K562 (cell line): Measurements from ENCODE around the gene RSU1. TPM values are rescaled to one million over a fixed set of nuclear protein-coding genes. Genes with fewer than 3 reads are reported as not detected.

Source experiments
- polyA plus RNA-seq, 8 experiments: library from polyadenylated mRNA; depleted of rRNA in 4 of 8; stranded (reverse) in 5 of 8; unstranded in 3 of 8; fragments of >200 nt; fragmentation: Nextera tagmentation in 2 of 8; fragmentation: Illumina TruSeq in 1 of 8; extraction: Ambion mirVana in 2 of 8; extraction: Trizol in 1 of 8; gene quantifications; 2 replicates each; pipeline versions ENCODE4 v1.2.1 to v1.2.3, GENCODE V29; 2011 to 2014; ENCODE audit warnings: inconsistent platforms in 1 of 8, missing spikeins in 1 of 8
- small RNA-seq: library from RNA; depleted of rRNA; stranded (forward); fragments of <200 nt; gene quantifications from one replicate; pipeline ENCODE3, GENCODE V24; 2014
- total RNA-seq, 7 experiments: library from RNA; depleted of rRNA in 6 of 7; stranded (reverse); fragments of >200 nt in 6 of 7; fragmentation: Illumina TruSeq in 2 of 7; extraction: Trizol in 2 of 7; gene quantifications; 2 replicates each; pipeline versions ENCODE4 v1.2.1 to v1.2.3, GENCODE V29; 2011 to 2021; ENCODE audit warnings: low replicate concordance in 1 of 7

Gene RSU1
- total and polyA plus RNA-seq, 9 of the 15 experiments (the other 6 are each of a cell fraction or from before 2014, with no cell fraction given) = 18.8 to 67.3 (median 31.5) TPM

Small RNA genes lying within 50 kb of the gene (small RNA-seq; reads per million reads assigned to genes)
- gene RF02271 = not detected
